ELF-1 (cell line): ENCODE data around the gene MAML2.
"Not testable (repeated sequence)": the region's sequence is repeated elsewhere in the genome, so short reads cannot be mapped to it uniquely, and the experiment has no call there.

Experiments
- DNase-seq: peaks from one replicate; pipeline ENCODE4 v3.0.0-alpha.2; 2016; ENCODE audit warnings: low read depth, low spot score

The MAML2 gene

DNA sequence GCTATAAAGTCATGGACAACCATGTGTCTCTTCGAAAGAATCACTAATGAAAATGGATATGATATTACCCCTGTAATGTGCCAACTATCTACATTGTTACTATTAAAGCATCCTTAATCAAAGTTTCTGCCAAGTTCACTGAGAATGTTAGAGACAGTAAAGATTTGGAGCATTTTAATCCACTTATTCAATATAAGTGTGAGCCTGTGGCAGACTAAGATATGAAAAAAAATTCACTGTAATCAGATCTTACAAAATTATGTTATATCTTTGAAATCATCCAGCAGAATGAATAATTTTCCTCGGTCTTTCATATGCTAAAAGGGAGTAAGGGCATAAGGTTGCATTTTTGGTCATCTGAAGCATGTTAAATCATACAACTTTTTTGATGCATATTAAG lies 49.9 kb downstream of the MAML2 start:
- no peak for DNase-seq

DNA sequence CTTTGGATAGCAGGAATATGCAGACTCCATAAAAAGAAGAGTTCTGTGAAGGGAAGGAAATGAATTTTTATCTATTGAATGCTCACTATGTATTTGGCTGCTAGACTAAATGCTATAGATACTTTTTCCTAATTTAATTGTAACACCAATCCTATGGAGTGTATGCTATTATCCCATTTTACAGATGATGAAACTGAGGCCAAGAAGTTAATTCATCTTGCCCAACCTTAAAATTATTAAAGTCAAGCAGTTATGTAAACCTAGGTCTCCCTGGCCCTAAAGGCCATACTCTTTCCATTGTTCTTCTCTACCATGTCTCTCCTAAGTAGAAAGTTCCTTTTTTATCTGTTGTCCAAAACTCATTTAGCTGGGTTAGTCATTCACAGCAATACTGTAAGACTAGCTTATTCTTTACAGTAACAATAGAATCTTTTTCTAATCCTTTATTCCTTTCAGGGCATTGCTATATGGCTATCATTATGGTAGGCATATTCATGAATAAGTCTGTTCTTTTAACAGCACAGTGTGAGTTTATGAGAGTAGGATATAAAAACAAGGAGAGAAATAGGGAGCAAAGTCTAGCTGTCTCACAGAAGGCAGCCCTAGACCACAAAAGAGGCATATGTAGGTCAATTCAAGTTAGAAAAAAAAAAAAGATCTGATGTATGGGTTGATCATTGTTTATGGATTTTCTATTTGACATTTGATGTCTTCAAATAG lies 50.5 kb downstream of the MAML2 start:
- DNase-seq = no peak

DNA sequence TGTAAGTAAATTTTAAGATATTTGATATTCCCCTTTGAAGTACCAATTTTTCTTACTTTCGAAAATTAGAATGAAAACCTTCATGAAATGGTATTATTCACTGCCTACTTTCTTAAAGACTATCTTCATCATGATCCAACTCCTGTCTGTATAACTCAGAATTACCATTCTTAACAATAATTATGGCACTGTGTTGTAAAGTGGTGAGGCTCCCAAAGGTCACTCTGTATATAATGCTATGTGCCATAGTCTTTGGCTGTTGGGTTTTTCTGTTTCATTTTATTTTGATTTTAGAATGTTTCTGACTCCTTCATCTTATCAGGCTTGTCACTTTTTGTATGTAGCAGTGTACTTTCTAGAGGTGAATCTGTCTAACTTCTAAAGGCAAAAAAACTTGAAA lies 52.4 kb downstream of the MAML2 start:
- DNase-seq = no peak

GRCh38 chr11:96290031-96290430 lies 53.0 kb downstream of the MAML2 start:
- DNase-seq = no peak

GRCh38 chr11:96288915-96289314 lies 54.1 kb downstream of the MAML2 start:
- DNase-seq = no peak

- DNase-seq = no peak
Observed at GRCh38 chr11:96287822-96288439, 55.1 kb downstream of the MAML2 start.

GRCh38 chr11:96285985-96286384 lies 57.0 kb downstream of the MAML2 start:
- not testable (repeated sequence) for DNase-seq

DNA sequence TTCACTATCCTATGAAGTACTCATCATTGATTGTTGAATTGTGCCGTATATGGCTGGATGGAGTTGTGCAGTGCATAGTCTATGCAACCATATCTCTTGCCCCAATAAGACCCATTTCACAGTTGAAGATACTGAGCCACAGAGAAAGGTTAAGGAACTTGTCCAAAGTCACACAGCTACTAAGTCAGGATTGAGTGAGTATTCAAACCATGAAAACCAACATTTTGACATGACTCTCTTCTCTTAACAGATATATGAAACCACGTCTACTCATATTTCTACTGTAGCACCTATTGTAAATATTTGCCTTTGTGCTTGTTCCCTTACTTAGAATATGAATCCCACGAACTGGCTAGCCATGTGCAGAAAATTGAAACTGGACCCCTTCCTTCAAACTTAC lies 58.1 kb downstream of the MAML2 start:
- no peak for DNase-seq

- no peak for DNase-seq
Observed at GRCh38 chr11:96284401-96284800, 58.6 kb downstream of the MAML2 start.

- DNase-seq = no peak
Observed at GRCh38 chr11:96282625-96283220, 60.3 kb downstream of the MAML2 start.

DNA sequence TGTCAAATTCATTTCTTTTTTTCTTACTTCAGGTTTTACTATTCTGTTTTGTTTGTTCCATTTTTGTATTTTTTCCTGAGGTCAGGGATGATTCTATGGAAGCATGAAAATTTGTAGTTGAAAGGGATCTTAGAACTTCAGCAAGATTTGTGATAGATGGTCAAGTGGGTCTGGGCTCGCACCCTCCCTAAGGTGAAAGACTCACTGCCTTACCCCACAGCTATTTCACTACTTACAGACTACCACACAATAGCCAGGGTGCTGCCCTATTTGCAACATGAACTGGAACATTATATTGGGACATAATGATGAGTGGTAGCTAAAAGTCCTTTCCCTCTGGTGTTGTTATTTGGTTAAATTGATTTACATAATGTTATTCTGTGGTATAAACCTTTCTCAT lies 62.6 kb downstream of the MAML2 start:
- DNase-seq = no peak

- DNase-seq = no peak
Observed at GRCh38 chr11:96279896-96280290, 63.1 kb downstream of the MAML2 start.

DNA sequence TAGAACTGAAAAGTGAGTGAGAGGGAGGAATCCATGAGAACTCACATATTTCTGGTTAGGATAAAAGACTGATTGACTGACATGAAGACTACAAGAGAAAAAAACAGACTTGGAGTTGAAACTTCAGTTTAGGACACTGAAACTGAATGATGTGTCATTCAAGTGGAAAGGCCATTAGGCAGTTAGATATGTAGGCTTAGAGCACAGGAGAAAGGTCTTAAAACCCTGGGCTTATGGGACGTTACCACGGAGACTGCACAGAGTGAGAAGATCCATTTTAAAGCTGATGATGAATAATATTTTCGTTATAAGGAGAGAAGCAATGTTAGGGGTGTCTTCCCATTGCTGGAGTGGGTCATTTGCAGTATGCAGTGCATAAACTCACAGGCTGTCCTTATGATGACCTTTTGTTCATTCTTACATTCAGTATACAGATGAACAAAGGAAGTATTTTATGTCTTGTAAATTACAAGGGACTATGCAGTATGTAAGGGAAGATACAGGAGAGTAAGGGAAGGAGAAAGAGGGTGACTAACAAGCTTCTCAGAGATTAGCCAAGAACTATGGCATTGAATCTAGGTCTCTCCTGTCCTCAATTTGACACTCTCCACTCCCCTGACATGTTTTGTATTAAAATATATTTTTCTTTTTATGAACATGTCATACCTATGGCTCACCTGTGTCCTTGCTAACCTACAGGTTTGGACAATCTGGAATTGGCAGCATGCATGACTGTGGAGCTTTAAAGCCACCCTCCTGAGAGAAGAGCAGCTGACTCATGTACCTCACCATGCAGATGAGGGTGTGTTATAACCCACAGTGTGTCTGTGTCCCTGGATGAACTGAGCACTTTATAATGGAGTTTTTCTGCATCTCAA lies 63.7 kb downstream of the MAML2 start:
- no peak for DNase-seq

DNA sequence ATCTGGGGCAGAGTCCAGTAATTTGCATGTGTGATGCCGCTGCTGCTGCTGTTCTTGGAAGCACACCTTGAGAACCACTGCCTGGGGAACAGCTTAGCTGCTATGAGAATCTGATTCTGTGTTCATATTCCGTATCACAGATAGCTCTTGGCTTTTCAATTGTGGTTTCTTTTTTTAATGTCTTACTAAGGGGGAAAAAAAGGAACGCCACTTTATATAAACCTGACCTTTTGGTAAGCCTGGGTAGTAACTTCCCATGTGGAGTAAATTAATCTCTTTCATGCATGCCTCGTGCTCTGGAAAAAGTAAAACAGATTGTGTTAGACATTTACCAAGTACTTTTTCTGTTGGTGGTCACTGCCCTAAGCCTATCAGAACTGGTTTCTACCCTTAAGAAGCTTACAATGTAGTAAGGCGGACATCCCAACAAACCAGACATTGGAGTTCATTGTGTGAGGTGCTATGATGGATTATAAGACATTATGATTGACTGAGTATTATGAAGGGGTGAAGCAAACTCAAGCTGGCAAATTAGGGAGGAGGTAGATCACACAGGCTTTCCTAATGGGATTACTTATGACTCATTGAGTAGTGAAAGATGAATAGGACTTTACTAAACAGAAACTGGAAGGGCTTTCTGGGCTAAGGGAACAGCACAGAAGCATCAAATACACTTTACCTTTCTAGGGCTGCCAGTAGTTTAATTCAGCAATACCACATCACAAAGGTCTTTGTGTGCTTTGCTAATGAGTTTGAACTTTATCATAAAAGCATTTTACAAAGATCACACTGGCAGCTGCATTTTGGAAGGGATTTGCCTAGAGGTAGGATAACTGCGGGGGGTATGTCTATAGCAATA lies 64.7 kb downstream of the MAML2 start:
- DNase-seq = no peak

- no peak for DNase-seq
Observed at GRCh38 chr11:96277696-96278038, 65.3 kb downstream of the MAML2 start.

- DNase-seq = no peak
Observed at GRCh38 chr11:96276836-96277235, 66.2 kb downstream of the MAML2 start.

GRCh38 chr11:96275801-96276594 lies 67.0 kb downstream of the MAML2 start:
- no peak for DNase-seq

DNA sequence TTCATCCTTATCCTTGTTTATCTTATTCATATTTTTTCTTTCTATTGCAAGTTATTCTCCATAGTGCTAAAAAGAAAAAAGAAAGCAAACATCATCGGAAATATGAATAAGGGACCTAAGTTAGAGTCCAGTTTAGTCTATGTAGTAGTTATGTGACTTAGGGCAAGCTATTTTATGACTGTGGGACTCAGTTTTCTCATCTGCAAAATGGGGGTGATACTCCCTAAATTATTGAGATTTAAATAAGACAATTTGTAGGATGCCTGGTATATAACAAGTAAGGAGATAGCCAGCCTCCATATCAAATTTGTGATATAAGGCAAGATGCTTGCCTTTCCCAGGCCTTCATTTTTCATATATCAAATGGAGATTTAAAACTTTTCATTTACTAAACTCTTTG lies 69.5 kb downstream of the MAML2 start:
- DNase-seq = no peak

DNA sequence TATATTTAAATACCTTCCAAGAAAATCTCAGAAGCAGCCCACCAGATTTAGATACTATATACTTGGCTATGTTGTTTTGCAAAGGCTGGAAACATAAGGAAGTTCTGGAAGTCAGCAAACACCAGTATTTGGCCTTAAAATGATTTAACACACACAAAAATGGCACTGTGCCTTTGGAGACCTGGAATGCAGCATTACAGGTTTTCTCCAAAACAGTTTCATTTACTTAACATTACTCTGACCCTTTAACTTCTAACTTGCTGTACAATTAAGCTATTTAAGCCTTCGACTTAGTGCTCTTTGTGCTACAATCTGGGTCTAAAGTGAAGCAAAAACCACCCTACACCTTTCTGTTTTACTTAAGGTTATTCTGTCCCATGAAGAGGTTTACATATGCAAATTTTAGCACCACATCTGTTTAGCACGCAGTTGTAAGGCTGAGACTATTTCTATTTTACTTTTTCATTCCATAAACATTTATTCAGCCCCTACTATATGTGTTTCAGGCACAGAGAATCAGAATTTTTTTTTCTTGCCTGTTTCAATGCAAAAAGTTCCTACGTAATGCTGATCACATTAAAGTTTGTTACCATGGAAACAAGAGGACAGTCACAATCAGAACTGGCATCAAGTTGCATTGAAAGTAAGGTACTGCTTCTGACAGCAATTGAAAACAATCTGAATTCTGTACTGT lies 70.3 kb downstream of the MAML2 start:
- peak; percentile 24 for DNase-seq

GRCh38 chr11:96271777-96272176 lies 71.2 kb downstream of the MAML2 start:
- DNase-seq = no peak
